WTC11 (cell line): ENCODE data around the gene PARD3B. TPM values are rescaled to one million over a fixed set of nuclear protein-coding genes. Genes with fewer than 3 reads are reported as not detected.
A peak's percentile ranks its signal among the peaks of the same experiment; 100 is the strongest.

Experiments used
- ATAC-seq: fragments of 200-7000 bp; cut with Tn5 transposase; 2 replicates; pipeline ENCODE4 v1.10.0; 2021; ENCODE audit warnings: mild to moderate bottlenecking, moderate library complexity
- CTCF ChIA-PET: fragments of 300-600 bp; sonication (Branson Sonifier 250); formaldehyde crosslinking; loops from one replicate; lab custom pipeline; 2021; ENCODE audit warnings: antibody characterized with exemption; lab: Charles Lee
- POLR2A ChIA-PET: fragments of 350-600 bp; sonication (Branson Sonifier 250); formaldehyde crosslinking; loops from one replicate; lab custom pipeline; 2021; ENCODE audit warnings: antibody characterized with exemption; lab: Charles Lee
- DNase-seq: peaks from one replicate; pipeline ENCODE4 v3.0.0; 2021; ENCODE audit warnings: low spot score
- H3K27ac Mint-ChIP-seq: 2 replicates; pipeline ENCODE4 v1.8.0; 2021; ENCODE audit warnings: mixed read lengths
- H3K27me3 Mint-ChIP-seq: 2 replicates; pipeline ENCODE4 v1.8.0; 2021; ENCODE audit warnings: low read depth, mild to moderate bottlenecking, moderate library complexity, mixed read lengths
- H3K36me3 Mint-ChIP-seq: 2 replicates; pipeline ENCODE4 v1.8.0; 2021; ENCODE audit warnings: mixed read lengths
- H3K4me1 Mint-ChIP-seq: 2 replicates; pipeline ENCODE4 v1.8.0; 2022; ENCODE audit warnings: mixed read lengths
- H3K4me3 Mint-ChIP-seq: 2 replicates; pipeline ENCODE4 v1.8.0; 2021; ENCODE audit warnings: mild to moderate bottlenecking, moderate library complexity, mixed read lengths
- H3K9me3 Mint-ChIP-seq: 2 replicates; pipeline ENCODE4 v1.8.0; 2021; ENCODE audit warnings: mixed read lengths
- ATF1 ChIP-seq: sonication (generic); formaldehyde crosslinking; IDR thresholded peaks from 2 replicates; pipeline ENCODE4 v1.8.1; 2023; ENCODE audit warnings: mild to moderate bottlenecking, moderate library complexity, missing genetic modification reagents
- CREM ChIP-seq: sonication (generic); formaldehyde crosslinking; IDR thresholded peaks from 2 replicates; pipeline ENCODE4 v1.8.1; 2022; ENCODE audit warnings: mild to moderate bottlenecking, missing genetic modification reagents, moderate library complexity
- ETV6 ChIP-seq: sonication (generic); formaldehyde crosslinking; IDR thresholded peaks from 2 replicates; pipeline ENCODE4 v1.8.1; 2022; ENCODE audit warnings: mild to moderate bottlenecking, missing genetic modification reagents
- GABPB1 ChIP-seq: sonication (generic); formaldehyde crosslinking; IDR thresholded peaks from 2 replicates; pipeline ENCODE4 v1.8.1; 2023; ENCODE audit warnings: mild to moderate bottlenecking, missing genetic modification reagents
- JUN ChIP-seq: sonication (generic); formaldehyde crosslinking; IDR thresholded peaks from 2 replicates; pipeline ENCODE4 v1.8.0; 2023; ENCODE audit warnings: mild to moderate bottlenecking, missing genetic modification reagents
- TCF7 ChIP-seq: sonication (generic); formaldehyde crosslinking; IDR thresholded peaks from 2 replicates; pipeline ENCODE4 v1.8.0; 2022; ENCODE audit warnings: mild to moderate bottlenecking, low read depth, missing genetic modification reagents, moderate library complexity
- ZNF232 ChIP-seq: sonication (generic); formaldehyde crosslinking; IDR thresholded peaks from 2 replicates; pipeline ENCODE4 v1.8.0; 2022; ENCODE audit warnings: mild to moderate bottlenecking, missing genetic modification reagents
- ZNF263 ChIP-seq: sonication (generic); formaldehyde crosslinking; IDR thresholded peaks from 2 replicates; pipeline ENCODE4 v1.8.1; 2022; ENCODE audit warnings: low read depth, mild to moderate bottlenecking, moderate library complexity, missing genetic modification reagents
- ZNF396 ChIP-seq: fragments of 250-450 bp; sonication (Bioruptor Pico); IDR thresholded peaks from 2 replicates; pipeline ENCODE4 v1.8.0; 2021; ENCODE audit warnings: mild to moderate bottlenecking, moderate library complexity, borderline replicate concordance
- total RNA-seq: library from RNA; stranded (reverse); gene quantifications from 3 replicates; pipeline ENCODE4 v1.2.3, GENCODE V29; 2021
- TF ChIP-seq, protein P1 (sequence below): fragments of 200-600 bp; IDR thresholded peaks from 2 replicates; pipeline ENCODE4 v1.8.0; 2022; ENCODE audit warnings: antibody characterized with exemption
- TF ChIP-seq, protein P2 (sequence below): sonication (generic); formaldehyde crosslinking; IDR thresholded peaks from 2 replicates; pipeline ENCODE4 v1.8.1; 2023; ENCODE audit warnings: mild to moderate bottlenecking, moderate library complexity, missing genetic modification reagents
- TF ChIP-seq, protein P3 (sequence below): sonication (generic); formaldehyde crosslinking; IDR thresholded peaks from 2 replicates; pipeline ENCODE4 v1.8.0; 2022; ENCODE audit warnings: missing genetic modification reagents
- TF ChIP-seq, protein P4 (sequence below): fragments of 250-450 bp; sonication (Bioruptor Pico); IDR thresholded peaks from 2 replicates; pipeline ENCODE4 v1.8.0; 2021; ENCODE audit warnings: mild to moderate bottlenecking
- TF ChIP-seq, protein P5 (sequence below): sonication (generic); formaldehyde crosslinking; IDR thresholded peaks from 2 replicates; pipeline ENCODE4 v1.8.1; 2023; ENCODE audit warnings: mild to moderate bottlenecking, missing genetic modification reagents
- TF ChIP-seq, protein P6 (sequence below): sonication (generic); formaldehyde crosslinking; IDR thresholded peaks from 2 replicates; pipeline ENCODE4 v1.8.0; 2023; ENCODE audit warnings: mild to moderate bottlenecking, missing genetic modification reagents
- TF ChIP-seq, protein P7 (sequence below): sonication (generic); formaldehyde crosslinking; IDR thresholded peaks from 2 replicates; pipeline ENCODE4 v1.8.1; 2022; ENCODE audit warnings: mild to moderate bottlenecking, moderate library complexity, missing genetic modification reagents
- TF ChIP-seq, protein P8 (sequence below): sonication (generic); formaldehyde crosslinking; IDR thresholded peaks from 2 replicates; pipeline ENCODE4 v1.8.1; 2023; ENCODE audit warnings: mild to moderate bottlenecking, missing genetic modification reagents, moderate library complexity

Gene PARD3B
- total RNA-seq, 1 experiment from 2014 or later: 5.6 TPM

DNA sequence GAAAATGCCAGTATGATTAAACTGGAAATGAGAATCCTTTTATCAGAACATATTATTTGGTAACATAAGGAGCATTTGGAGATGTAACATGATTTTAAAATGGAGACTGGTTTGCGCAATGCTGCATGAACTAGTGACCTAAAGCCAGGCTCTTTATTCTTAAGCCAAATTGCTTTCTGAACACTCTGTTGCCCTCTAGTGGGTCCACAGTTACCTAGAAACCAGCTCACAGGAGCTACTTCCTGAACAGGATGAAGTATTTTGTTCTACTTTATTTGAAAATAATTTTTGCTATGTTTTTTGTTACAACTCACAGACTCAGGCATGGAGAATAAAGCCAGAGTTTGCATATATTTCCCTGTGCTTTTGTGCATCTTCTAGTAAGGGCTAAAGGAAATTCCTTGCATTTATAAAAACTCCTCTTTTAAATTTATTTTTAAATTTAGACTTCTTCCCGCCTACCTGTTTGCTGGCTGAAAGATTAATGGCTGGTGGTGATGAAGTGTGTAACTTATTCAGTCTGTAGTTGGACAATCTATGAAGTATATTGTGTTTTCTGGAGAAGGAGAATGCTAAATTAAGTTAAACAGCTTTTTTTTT is 146.7 kb downstream of the PARD3B start:
- no peak overlapping the region for H3K27ac Mint-ChIP-seq
- CTCF ChIA-PET: interaction anchor here (0.6 to 1.8 kb wide), 16 partner anchors 9 to 1593 kb away, joined by 3 to 18 read pairs (median 4); no protein-coding TSS in a partner anchor
- no peaks in the 10 kb centered on the region for H3K36me3 Mint-ChIP-seq
- H3K27me3 Mint-ChIP-seq: no peaks in the 10 kb centered on the region
- ATAC-seq (peak; percentile 85), DNase-seq (peak; percentile 17)
- H3K4me3 Mint-ChIP-seq: no peak overlapping the region
- TF ChIP-seq, protein P1, sequence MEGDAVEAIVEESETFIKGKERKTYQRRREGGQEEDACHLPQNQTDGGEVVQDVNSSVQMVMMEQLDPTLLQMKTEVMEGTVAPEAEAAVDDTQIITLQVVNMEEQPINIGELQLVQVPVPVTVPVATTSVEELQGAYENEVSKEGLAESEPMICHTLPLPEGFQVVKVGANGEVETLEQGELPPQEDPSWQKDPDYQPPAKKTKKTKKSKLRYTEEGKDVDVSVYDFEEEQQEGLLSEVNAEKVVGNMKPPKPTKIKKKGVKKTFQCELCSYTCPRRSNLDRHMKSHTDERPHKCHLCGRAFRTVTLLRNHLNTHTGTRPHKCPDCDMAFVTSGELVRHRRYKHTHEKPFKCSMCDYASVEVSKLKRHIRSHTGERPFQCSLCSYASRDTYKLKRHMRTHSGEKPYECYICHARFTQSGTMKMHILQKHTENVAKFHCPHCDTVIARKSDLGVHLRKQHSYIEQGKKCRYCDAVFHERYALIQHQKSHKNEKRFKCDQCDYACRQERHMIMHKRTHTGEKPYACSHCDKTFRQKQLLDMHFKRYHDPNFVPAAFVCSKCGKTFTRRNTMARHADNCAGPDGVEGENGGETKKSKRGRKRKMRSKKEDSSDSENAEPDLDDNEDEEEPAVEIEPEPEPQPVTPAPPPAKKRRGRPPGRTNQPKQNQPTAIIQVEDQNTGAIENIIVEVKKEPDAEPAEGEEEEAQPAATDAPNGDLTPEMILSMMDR: 0 out of 2 replicates have a peak, but pooled peaks have one; percentile 34
- TF ChIP-seq, protein P2, sequence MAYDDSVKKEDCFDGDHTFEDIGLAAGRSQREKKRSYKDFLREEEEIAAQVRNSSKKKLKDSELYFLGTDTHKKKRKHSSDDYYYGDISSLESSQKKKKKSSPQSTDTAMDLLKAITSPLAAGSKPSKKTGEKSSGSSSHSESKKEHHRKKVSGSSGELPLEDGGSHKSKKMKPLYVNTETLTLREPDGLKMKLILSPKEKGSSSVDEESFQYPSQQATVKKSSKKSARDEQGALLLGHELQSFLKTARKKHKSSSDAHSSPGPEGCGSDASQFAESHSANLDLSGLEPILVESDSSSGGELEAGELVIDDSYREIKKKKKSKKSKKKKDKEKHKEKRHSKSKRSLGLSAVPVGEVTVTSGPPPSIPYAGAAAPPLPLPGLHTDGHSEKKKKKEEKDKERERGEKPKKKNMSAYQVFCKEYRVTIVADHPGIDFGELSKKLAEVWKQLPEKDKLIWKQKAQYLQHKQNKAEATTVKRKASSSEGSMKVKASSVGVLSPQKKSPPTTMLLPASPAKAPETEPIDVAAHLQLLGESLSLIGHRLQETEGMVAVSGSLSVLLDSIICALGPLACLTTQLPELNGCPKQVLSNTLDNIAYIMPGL (CRISPR knock-in tag): no peak
- no peak for TF ChIP-seq ZNF232
- peaks cover 12% of the 10 kb centered on the region for H3K4me1 Mint-ChIP-seq
- POLR2A ChIA-PET: no interaction called here
- no peaks in the 10 kb centered on the region for H3K9me3 Mint-ChIP-seq

DNA sequence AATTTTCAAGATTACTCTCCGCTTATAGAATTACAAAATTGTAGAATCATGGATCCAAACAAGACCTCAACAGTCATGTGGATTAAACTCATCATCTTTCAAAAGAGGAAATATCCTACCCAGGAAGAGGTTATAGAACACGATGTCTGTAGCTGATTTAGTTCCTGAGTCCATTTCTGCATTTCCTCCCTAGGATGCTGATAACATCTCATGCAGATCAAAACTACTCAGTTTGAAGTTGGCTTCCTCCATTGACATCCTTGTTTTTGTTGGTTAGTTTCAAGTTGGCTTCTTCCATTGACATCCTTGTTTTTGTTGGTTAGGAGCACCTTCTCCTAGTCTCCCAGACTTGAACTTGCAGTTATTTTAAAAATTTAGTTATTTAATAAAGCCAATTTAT is 147.5 kb downstream of the PARD3B start:
- POLR2A ChIA-PET: no interaction called here
- CTCF ChIA-PET: interaction anchor here (0.6 to 1.8 kb wide), 11 partner anchors 9 to 1592 kb away, joined by 3 to 18 read pairs (median 4); no protein-coding TSS in a partner anchor
- TF ChIP-seq, protein P3, sequence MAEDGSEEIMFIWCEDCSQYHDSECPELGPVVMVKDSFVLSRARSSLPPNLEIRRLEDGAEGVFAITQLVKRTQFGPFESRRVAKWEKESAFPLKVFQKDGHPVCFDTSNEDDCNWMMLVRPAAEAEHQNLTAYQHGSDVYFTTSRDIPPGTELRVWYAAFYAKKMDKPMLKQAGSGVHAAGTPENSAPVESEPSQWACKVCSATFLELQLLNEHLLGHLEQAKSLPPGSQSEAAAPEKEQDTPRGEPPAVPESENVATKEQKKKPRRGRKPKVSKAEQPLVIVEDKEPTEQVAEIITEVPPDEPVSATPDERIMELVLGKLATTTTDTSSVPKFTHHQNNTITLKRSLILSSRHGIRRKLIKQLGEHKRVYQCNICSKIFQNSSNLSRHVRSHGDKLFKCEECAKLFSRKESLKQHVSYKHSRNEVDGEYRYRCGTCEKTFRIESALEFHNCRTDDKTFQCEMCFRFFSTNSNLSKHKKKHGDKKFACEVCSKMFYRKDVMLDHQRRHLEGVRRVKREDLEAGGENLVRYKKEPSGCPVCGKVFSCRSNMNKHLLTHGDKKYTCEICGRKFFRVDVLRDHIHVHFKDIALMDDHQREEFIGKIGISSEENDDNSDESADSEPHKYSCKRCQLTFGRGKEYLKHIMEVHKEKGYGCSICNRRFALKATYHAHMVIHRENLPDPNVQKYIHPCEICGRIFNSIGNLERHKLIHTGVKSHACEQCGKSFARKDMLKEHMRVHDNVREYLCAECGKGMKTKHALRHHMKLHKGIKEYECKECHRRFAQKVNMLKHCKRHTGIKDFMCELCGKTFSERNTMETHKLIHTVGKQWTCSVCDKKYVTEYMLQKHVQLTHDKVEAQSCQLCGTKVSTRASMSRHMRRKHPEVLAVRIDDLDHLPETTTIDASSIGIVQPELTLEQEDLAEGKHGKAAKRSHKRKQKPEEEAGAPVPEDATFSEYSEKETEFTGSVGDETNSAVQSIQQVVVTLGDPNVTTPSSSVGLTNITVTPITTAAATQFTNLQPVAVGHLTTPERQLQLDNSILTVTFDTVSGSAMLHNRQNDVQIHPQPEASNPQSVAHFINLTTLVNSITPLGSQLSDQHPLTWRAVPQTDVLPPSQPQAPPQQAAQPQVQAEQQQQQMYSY: no peak
- TF ChIP-seq ATF1 (no peak), TCF7 (CRISPR knock-in tag) (no peak), ZNF263 (no peak), ZNF396 (no peak), CREM (CRISPR knock-in tag) (no peak), ETV6 (CRISPR knock-in tag) (no peak), JUN (CRISPR knock-in tag) (no peak), GABPB1 (CRISPR knock-in tag) (no peak)
- TF ChIP-seq, protein P4, sequence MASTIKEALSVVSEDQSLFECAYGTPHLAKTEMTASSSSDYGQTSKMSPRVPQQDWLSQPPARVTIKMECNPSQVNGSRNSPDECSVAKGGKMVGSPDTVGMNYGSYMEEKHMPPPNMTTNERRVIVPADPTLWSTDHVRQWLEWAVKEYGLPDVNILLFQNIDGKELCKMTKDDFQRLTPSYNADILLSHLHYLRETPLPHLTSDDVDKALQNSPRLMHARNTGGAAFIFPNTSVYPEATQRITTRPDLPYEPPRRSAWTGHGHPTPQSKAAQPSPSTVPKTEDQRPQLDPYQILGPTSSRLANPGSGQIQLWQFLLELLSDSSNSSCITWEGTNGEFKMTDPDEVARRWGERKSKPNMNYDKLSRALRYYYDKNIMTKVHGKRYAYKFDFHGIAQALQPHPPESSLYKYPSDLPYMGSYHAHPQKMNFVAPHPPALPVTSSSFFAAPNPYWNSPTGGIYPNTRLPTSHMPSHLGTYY (CRISPR knock-in tag): no peak
- TF ChIP-seq, protein P5, sequence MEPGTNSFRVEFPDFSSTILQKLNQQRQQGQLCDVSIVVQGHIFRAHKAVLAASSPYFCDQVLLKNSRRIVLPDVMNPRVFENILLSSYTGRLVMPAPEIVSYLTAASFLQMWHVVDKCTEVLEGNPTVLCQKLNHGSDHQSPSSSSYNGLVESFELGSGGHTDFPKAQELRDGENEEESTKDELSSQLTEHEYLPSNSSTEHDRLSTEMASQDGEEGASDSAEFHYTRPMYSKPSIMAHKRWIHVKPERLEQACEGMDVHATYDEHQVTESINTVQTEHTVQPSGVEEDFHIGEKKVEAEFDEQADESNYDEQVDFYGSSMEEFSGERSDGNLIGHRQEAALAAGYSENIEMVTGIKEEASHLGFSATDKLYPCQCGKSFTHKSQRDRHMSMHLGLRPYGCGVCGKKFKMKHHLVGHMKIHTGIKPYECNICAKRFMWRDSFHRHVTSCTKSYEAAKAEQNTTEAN (CRISPR knock-in tag): no peak
- TF ChIP-seq, protein P6, sequence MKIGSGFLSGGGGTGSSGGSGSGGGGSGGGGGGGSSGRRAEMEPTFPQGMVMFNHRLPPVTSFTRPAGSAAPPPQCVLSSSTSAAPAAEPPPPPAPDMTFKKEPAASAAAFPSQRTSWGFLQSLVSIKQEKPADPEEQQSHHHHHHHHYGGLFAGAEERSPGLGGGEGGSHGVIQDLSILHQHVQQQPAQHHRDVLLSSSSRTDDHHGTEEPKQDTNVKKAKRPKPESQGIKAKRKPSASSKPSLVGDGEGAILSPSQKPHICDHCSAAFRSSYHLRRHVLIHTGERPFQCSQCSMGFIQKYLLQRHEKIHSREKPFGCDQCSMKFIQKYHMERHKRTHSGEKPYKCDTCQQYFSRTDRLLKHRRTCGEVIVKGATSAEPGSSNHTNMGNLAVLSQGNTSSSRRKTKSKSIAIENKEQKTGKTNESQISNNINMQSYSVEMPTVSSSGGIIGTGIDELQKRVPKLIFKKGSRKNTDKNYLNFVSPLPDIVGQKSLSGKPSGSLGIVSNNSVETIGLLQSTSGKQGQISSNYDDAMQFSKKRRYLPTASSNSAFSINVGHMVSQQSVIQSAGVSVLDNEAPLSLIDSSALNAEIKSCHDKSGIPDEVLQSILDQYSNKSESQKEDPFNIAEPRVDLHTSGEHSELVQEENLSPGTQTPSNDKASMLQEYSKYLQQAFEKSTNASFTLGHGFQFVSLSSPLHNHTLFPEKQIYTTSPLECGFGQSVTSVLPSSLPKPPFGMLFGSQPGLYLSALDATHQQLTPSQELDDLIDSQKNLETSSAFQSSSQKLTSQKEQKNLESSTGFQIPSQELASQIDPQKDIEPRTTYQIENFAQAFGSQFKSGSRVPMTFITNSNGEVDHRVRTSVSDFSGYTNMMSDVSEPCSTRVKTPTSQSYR (CRISPR knock-in tag): no peak
- TF ChIP-seq, protein P2 (CRISPR knock-in tag): no peak
- TF ChIP-seq, protein P7, sequence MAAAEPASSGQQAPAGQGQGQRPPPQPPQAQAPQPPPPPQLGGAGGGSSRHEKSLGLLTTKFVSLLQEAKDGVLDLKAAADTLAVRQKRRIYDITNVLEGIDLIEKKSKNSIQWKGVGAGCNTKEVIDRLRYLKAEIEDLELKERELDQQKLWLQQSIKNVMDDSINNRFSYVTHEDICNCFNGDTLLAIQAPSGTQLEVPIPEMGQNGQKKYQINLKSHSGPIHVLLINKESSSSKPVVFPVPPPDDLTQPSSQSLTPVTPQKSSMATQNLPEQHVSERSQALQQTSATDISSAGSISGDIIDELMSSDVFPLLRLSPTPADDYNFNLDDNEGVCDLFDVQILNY: no peak
- TF ChIP-seq, protein P8, sequence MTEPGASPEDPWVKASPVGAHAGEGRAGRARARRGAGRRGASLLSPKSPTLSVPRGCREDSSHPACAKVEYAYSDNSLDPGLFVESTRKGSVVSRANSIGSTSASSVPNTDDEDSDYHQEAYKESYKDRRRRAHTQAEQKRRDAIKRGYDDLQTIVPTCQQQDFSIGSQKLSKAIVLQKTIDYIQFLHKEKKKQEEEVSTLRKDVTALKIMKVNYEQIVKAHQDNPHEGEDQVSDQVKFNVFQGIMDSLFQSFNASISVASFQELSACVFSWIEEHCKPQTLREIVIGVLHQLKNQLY (CRISPR knock-in tag): no peak

More for the DNA sequence above, 147.5 kb downstream of the PARD3B start:
- peaks cover 12% of the 10 kb centered on the region for H3K4me1 Mint-ChIP-seq
- H3K27ac Mint-ChIP-seq: no peak overlapping the region
- DNase-seq: no peak
- ATAC-seq: no peak
- H3K27me3 Mint-ChIP-seq: no peaks in the 10 kb centered on the region
- peaks cover 3% of the 10 kb centered on the region for H3K9me3 Mint-ChIP-seq
- H3K36me3 Mint-ChIP-seq: no peaks in the 10 kb centered on the region
- no peak overlapping the region for H3K4me3 Mint-ChIP-seq
